SK-N-SH treated with all-trans-retinoic acid at 6 μM for 48 hours (cell line): Measurements from ENCODE around the gene DAB1.

ENCODE experiments used
- ATAC-seq: fragments of 200-7000 bp; cut with Tn5 transposase; 3 replicates; pipeline ENCODE4 v1.9.1; 2020; ENCODE audit warnings: mild to moderate bottlenecking, moderate library complexity
- ARNTL ChIP-seq: fragments of 450-650 bp; formaldehyde crosslinking; IDR thresholded peaks from 2 replicates; pipeline ENCODE4 v1.5.0; 2020; ENCODE audit warnings: low read depth, mild to moderate bottlenecking, moderate library complexity, borderline replicate concordance
- BACH2 ChIP-seq: fragments of 250-450 bp; sonication (Bioruptor Pico); IDR thresholded peaks from 2 replicates; pipeline ENCODE4 v1.9.0; 2021; ENCODE audit warnings: mild to moderate bottlenecking, borderline replicate concordance
- CREB5 ChIP-seq: fragments of 250-450 bp; sonication (Bioruptor Pico); IDR thresholded peaks from 2 replicates; pipeline ENCODE4 v1.5.1; 2020; ENCODE audit warnings: low read depth, mild to moderate bottlenecking, moderate library complexity
- CSDC2 ChIP-seq: fragments of 250-450 bp; sonication (Bioruptor Pico); IDR thresholded peaks from 2 replicates; pipeline ENCODE4 v1.5.0; 2020; ENCODE audit warnings: mild to moderate bottlenecking, moderate library complexity
- CSRNP3 ChIP-seq: fragments of 250-450 bp; sonication (Bioruptor Pico); IDR thresholded peaks from 2 replicates; pipeline ENCODE4 v1.5.1; 2021; ENCODE audit warnings: mild to moderate bottlenecking, moderate library complexity
- ESRRG ChIP-seq: fragments of 250-450 bp; sonication (Bioruptor Pico); IDR thresholded peaks from 2 replicates; pipeline ENCODE4 v1.6.1; 2021; ENCODE audit warnings: mild to moderate bottlenecking
- GLIS3 ChIP-seq: fragments of 250-450 bp; sonication (Bioruptor Pico); IDR thresholded peaks from 2 replicates; pipeline ENCODE4 v1.5.0; 2020; ENCODE audit warnings: mild to moderate bottlenecking, moderate library complexity
- ISL1 ChIP-seq: fragments of 250-450 bp; sonication (Bioruptor Pico); IDR thresholded peaks from 2 replicates; pipeline ENCODE4 v2.1.2; 2022; ENCODE audit warnings: mild to moderate bottlenecking, moderate library complexity
- OSR1 ChIP-seq: fragments of 250-450 bp; sonication (Bioruptor Pico); IDR thresholded peaks from 2 replicates; pipeline ENCODE4 v1.8.0; 2022; ENCODE audit warnings: moderate library complexity, mild to moderate bottlenecking, inconsistent platforms
- PATZ1 ChIP-seq: fragments of 250-450 bp; sonication (Bioruptor Pico); IDR thresholded peaks from 2 replicates; pipeline ENCODE4 v1.8.0; 2020; ENCODE audit warnings: mild to moderate bottlenecking, moderate library complexity, borderline replicate concordance
- POU6F1 ChIP-seq: fragments of 250-450 bp; sonication (Bioruptor Pico); IDR thresholded peaks from 2 replicates; pipeline ENCODE4 v1.8.0; 2021; ENCODE audit warnings: low read depth, mild to moderate bottlenecking, moderate library complexity, borderline replicate concordance
- PPARA ChIP-seq: fragments of 250-450 bp; sonication (Bioruptor Pico); IDR thresholded peaks from 2 replicates; pipeline ENCODE4 v1.5.0; 2020; ENCODE audit warnings: mild to moderate bottlenecking, borderline replicate concordance
- RARB ChIP-seq: fragments of 250-450 bp; sonication (Bioruptor Pico); IDR thresholded peaks from 2 replicates; pipeline ENCODE4 v1.8.0; 2021; ENCODE audit warnings: mild to moderate bottlenecking, moderate library complexity
- SNAI2 ChIP-seq: fragments of 250-450 bp; sonication (Bioruptor Pico); IDR thresholded peaks from 2 replicates; pipeline ENCODE4 v1.5.0; 2020; ENCODE audit warnings: mild to moderate bottlenecking, moderate library complexity
- TCF4 ChIP-seq: fragments of 250-450 bp; sonication (Bioruptor Pico); IDR thresholded peaks from 2 replicates; pipeline ENCODE4 v1.8.0; 2021; ENCODE audit warnings: mild to moderate bottlenecking, moderate library complexity, borderline replicate concordance
- ZC3H10 ChIP-seq: fragments of 250-450 bp; sonication (Bioruptor Pico); IDR thresholded peaks from 2 replicates; pipeline ENCODE4 v1.5.1; 2021; ENCODE audit warnings: mild to moderate bottlenecking, moderate library complexity
- ZFP3 ChIP-seq: fragments of 250-450 bp; sonication (Bioruptor Pico); IDR thresholded peaks from 2 replicates; pipeline ENCODE4 v1.5.0; 2020; ENCODE audit warnings: mild to moderate bottlenecking, moderate library complexity
- ZFP30 ChIP-seq: fragments of 450-650 bp; formaldehyde crosslinking; IDR thresholded peaks from 2 replicates; pipeline ENCODE4 v1.5.0; 2022; ENCODE audit warnings: mild to moderate bottlenecking, moderate library complexity
- ZNF565 ChIP-seq: fragments of 450-650 bp; formaldehyde crosslinking; conservative IDR thresholded peaks from 2 replicates; pipeline ENCODE4 v1.5.0; 2020; ENCODE audit warnings: low read depth, mild to moderate bottlenecking, moderate library complexity
- ZNF70 ChIP-seq: fragments of 450-650 bp; formaldehyde crosslinking; IDR thresholded peaks from 2 replicates; pipeline ENCODE4 v1.5.0; 2020; ENCODE audit warnings: mild to moderate bottlenecking, moderate library complexity
- ZNF8 ChIP-seq: fragments of 450-650 bp; formaldehyde crosslinking; IDR thresholded peaks from 2 replicates; pipeline ENCODE4 v1.5.0; 2020; ENCODE audit warnings: mild to moderate bottlenecking, moderate library complexity
- TF ChIP-seq, protein P1 (sequence below): fragments of 250-450 bp; sonication (Bioruptor Pico); IDR thresholded peaks from 2 replicates; pipeline ENCODE4 v1.5.0; 2020; ENCODE audit warnings: mild to moderate bottlenecking, moderate library complexity

DAB1 gene

DNA sequence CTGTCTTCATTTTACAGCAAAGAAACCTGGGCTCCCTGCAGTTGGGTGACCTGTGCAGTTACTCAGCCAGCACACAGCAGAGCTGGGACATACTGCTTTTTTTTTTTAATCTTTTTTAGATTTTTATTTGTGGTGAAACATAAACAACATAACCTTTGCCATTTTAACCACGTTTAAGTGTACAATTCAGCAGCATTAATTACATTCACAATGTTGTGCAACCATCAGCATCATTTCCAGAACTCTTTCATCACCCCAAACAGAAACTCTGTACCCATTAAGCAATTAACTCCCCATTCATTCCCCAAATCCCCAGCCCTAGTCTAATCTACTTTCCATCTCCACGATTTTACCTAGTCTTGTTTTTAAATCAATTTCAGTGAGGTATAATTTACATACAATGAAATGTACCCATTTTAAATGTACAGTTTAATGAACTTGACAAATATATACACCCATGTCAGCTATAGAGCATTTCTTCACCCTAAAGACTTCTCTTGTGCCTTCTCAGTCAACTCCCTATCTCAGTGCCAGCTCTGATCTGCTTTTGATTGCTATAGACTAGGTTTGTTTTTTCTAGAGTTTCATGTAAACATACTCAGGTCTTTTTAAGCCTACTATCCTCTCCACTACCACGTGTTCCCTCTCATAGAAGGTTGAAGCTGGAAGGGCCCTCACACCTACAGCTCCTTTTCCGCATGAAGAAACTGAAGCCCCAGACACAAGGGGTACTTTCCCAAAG, 420.3 kb downstream of the DAB1 start:
- TF ChIP-seq CSDC2 (CRISPR knock-in tag) (no peak), ZNF565 (no peak), PATZ1 (CRISPR knock-in tag) (no peak), POU6F1 (CRISPR knock-in tag) (no peak), ZC3H10 (CRISPR knock-in tag) (no peak), ZNF70 (CRISPR knock-in tag) (no peak), GLIS3 (no peak), RARB (CRISPR knock-in tag) (no peak), ARNTL (CRISPR knock-in tag) (no peak)
- TF ChIP-seq, protein P1, sequence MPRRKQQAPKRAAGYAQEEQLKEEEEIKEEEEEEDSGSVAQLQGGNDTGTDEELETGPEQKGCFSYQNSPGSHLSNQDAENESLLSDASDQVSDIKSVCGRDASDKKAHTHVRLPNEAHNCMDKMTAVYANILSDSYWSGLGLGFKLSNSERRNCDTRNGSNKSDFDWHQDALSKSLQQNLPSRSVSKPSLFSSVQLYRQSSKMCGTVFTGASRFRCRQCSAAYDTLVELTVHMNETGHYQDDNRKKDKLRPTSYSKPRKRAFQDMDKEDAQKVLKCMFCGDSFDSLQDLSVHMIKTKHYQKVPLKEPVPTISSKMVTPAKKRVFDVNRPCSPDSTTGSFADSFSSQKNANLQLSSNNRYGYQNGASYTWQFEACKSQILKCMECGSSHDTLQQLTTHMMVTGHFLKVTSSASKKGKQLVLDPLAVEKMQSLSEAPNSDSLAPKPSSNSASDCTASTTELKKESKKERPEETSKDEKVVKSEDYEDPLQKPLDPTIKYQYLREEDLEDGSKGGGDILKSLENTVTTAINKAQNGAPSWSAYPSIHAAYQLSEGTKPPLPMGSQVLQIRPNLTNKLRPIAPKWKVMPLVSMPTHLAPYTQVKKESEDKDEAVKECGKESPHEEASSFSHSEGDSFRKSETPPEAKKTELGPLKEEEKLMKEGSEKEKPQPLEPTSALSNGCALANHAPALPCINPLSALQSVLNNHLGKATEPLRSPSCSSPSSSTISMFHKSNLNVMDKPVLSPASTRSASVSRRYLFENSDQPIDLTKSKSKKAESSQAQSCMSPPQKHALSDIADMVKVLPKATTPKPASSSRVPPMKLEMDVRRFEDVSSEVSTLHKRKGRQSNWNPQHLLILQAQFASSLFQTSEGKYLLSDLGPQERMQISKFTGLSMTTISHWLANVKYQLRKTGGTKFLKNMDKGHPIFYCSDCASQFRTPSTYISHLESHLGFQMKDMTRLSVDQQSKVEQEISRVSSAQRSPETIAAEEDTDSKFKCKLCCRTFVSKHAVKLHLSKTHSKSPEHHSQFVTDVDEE (CRISPR knock-in tag) = no peak
- ATAC-seq = no peak

- TF ChIP-seq BACH2 (CRISPR knock-in tag) = no peak
- TF ChIP-seq OSR1 (CRISPR knock-in tag) = no peak
- TF ChIP-seq CSRNP3 (CRISPR knock-in tag) = no peak
- no peak for TF ChIP-seq TCF4
- no peak for TF ChIP-seq ZNF565
- TF ChIP-seq, all 23 proteins: peak for 0
These were observed 428.3 kb downstream of the DAB1 start for GRCh38 chr1:56995414-56996100.

GRCh38 chr1:56993475-56993874, 430.4 kb downstream of the DAB1 start:
- no peak for ATAC-seq
- no peak for TF ChIP-seq PPARA
- TF ChIP-seq, protein P1 (CRISPR knock-in tag) = no peak
- no peak for TF ChIP-seq ESRRG (CRISPR knock-in tag)
- no peak for TF ChIP-seq ARNTL (CRISPR knock-in tag)
- no peak for TF ChIP-seq TCF4
- TF ChIP-seq CSDC2 (CRISPR knock-in tag) = no peak
- no peak for TF ChIP-seq ISL1 (CRISPR knock-in tag)
- TF ChIP-seq ZNF70 (CRISPR knock-in tag) = no peak
- no peak for TF ChIP-seq RARB (CRISPR knock-in tag)
- no peak for TF ChIP-seq BACH2 (CRISPR knock-in tag)
- no peak for TF ChIP-seq SNAI2 (CRISPR knock-in tag)
- TF ChIP-seq ZFP3 (CRISPR knock-in tag) = no peak
- TF ChIP-seq ZFP30 (CRISPR knock-in tag) = no peak
- TF ChIP-seq ZNF8 (CRISPR knock-in tag) = no peak
- TF ChIP-seq CREB5 (CRISPR knock-in tag) = no peak
- TF ChIP-seq CSRNP3 (CRISPR knock-in tag) = no peak
- no peak for TF ChIP-seq ZC3H10 (CRISPR knock-in tag)
- TF ChIP-seq OSR1 (CRISPR knock-in tag) = no peak
- TF ChIP-seq ZNF565 = no peak
- TF ChIP-seq GLIS3 = no peak

More at GRCh38 chr1:56995414-56996100, 428.3 kb downstream of the DAB1 start:
- no peak for ATAC-seq
